GM12878 (cell line): ENCODE measurements around the gene REST. TPM values are rescaled to one million over a fixed set of nuclear protein-coding genes. Genes with fewer than 3 reads are reported as not detected.

ENCODE experiments used
- ATAC-seq: fragments of 200-7000 bp; cut with Tn5 transposase; 3 replicates; pipeline ENCODE4 v1.9.1; 2020; ENCODE audit warnings: mild to moderate bottlenecking, moderate library complexity
- BruUV-seq: library from RNA; stranded (reverse); fragments of 400-500 nt; replicated peaks from 2 replicates; lab custom pipeline; 2021; lab: Mats Ljungman, UMichigan
- CTCF ChIA-PET: fragments of 300-600 bp; sonication (Branson Sonifier 250); formaldehyde crosslinking; extraction: SDS; loops from one replicate; lab custom pipeline; 2021; ENCODE audit warnings: inconsistent platforms; lab: Yijun Ruan, JAX
- POLR2A ChIA-PET: fragments of 350-600 bp; formaldehyde crosslinking; extraction: SDS; loops from one replicate; lab custom pipeline; 2021; ENCODE audit warnings: inconsistent platforms; lab: Charles Lee
- RAD21 ChIA-PET: fragments of 300-600 bp; sonication (Branson Sonifier 250); formaldehyde crosslinking; loops from one replicate; lab custom pipeline; 2023; ENCODE audit warnings: antibody characterized with exemption; ENCODE audit not compliant: unreplicated experiment; lab: Charles Lee
- SMC1A ChIA-PET: fragments of 300-600 bp; sonication (Branson Sonifier 250); formaldehyde crosslinking; loops from one replicate; lab custom pipeline; 2023; ENCODE audit not compliant: unreplicated experiment, uncharacterized antibody; lab: Charles Lee
- DNase-seq: peaks from one replicate; pipeline ENCODE4 v3.0.0-alpha.2; 2011; ENCODE audit warnings: low read depth, low spot score
- FAIRE-seq: peaks from 3 replicates; lab custom pipeline; 2011; peaks lifted over from hg19 to GRCh38; lab: Jason Lieb, UNC
- H2AFZ ChIP-seq: 2 replicates; pipeline ENCODE4 v1.6.0; 2011; ENCODE audit warnings: low read depth, low read length, control low read depth; ENCODE audit not compliant: control insufficient read depth
- H3K27ac ChIP-seq: 2 replicates; pipeline ENCODE4 v1.5.1; 2011; ENCODE audit warnings: control low read depth; ENCODE audit not compliant: control insufficient read depth, insufficient read depth
- H3K27me3 ChIP-seq, 2 experiments: replicated peaks in 1 of 2; 2 replicates each; pipeline versions ENCODE4 v1.6.0 to v1.6.1; 2011; ENCODE audit warnings: low read length in 1 of 2; ENCODE audit not compliant: control insufficient read depth in 2 of 2, insufficient read depth in 2 of 2
- H3K36me3 ChIP-seq, 2 experiments: 2 replicates each; pipeline ENCODE4 v1.5.1; 2011; ENCODE audit warnings: low read length in 1 of 2; ENCODE audit not compliant: control insufficient read depth in 2 of 2, insufficient read depth in 2 of 2
- H3K4me1 ChIP-seq: 2 replicates; pipeline ENCODE4 v1.6.1; 2011; ENCODE audit warnings: mild to moderate bottlenecking, low read length, moderate library complexity, mixed read lengths; ENCODE audit not compliant: control insufficient read depth, insufficient read depth
- H3K4me2 ChIP-seq: 2 replicates; pipeline ENCODE4 v1.6.0; 2011; ENCODE audit warnings: control low read depth; ENCODE audit not compliant: control insufficient read depth, insufficient read depth
- H3K4me3 ChIP-seq: fragments of 200-600 bp; sonication (generic); 2 replicates; pipeline ENCODE4 v1.5.1; 2016
- H3K79me2 ChIP-seq: 2 replicates; pipeline ENCODE4 v1.6.0; 2011; ENCODE audit warnings: low read length; ENCODE audit not compliant: control insufficient read depth, insufficient read depth
- H3K9ac ChIP-seq: 2 replicates; pipeline ENCODE4 v1.8.0; 2011; ENCODE audit warnings: low read length, control low read depth, mixed read lengths; ENCODE audit not compliant: control insufficient read depth, insufficient read depth
- H3K9me3 ChIP-seq: replicated peaks from 3 replicates; pipeline ENCODE4 v1.5.1; 2011; ENCODE audit warnings: mild to moderate bottlenecking, low read length; ENCODE audit not compliant: control insufficient read depth, insufficient read depth
- H4K20me1 ChIP-seq: 2 replicates; pipeline ENCODE4 v1.6.0; 2011; ENCODE audit not compliant: control insufficient read depth, insufficient read depth
- CTCF ChIP-seq, 3 experiments: IDR thresholded peaks in 2 of 3; conservative IDR thresholded peaks in 1 of 3; 2 replicates each; pipeline ENCODE4 v1.5.1; 2011; ENCODE audit warnings: low read depth in 3 of 3, low read length in 3 of 3, mild to moderate bottlenecking in 3 of 3, control low read depth in 2 of 3, moderate library complexity in 2 of 3, inconsistent platforms in 1 of 3, mixed read lengths in 1 of 3; ENCODE audit not compliant: control insufficient read depth in 2 of 3, insufficient read depth in 1 of 3; ENCODE audit errors: extremely low read depth in 1 of 3
- E2F8 ChIP-seq: fragments of 450-650 bp; IDR thresholded peaks from 2 replicates; pipeline ENCODE4 v1.6.1; 2018; ENCODE audit warnings: mild to moderate bottlenecking, low read depth, moderate library complexity; ENCODE audit not compliant: partially characterized antibody
- FOXK2 ChIP-seq: fragments of 450-650 bp; IDR thresholded peaks from 2 replicates; pipeline ENCODE4 v1.6.1; 2017; ENCODE audit warnings: mild to moderate bottlenecking, moderate library complexity
- IRF3 ChIP-seq: fragments of 450-650 bp; IDR thresholded peaks from 2 replicates; pipeline ENCODE4 v1.6.1; 2014; ENCODE audit warnings: mild to moderate bottlenecking
- IRF5 ChIP-seq: fragments of 450-650 bp; IDR thresholded peaks from 2 replicates; pipeline ENCODE4 v1.6.1; 2017; ENCODE audit warnings: borderline replicate concordance
- NFIC ChIP-seq: IDR thresholded peaks from 2 replicates; pipeline ENCODE4 v1.6.1; 2012; ENCODE audit warnings: low read depth, mild to moderate bottlenecking, inconsistent platforms, low read length, moderate library complexity
- NFYB ChIP-seq: IDR thresholded peaks from 2 replicates; pipeline ENCODE4 v1.6.1; 2011; ENCODE audit warnings: low read depth, mild to moderate bottlenecking, low read length, improper control_type of control experiment, moderate library complexity; ENCODE audit not compliant: insufficient read depth
- SMAD5 ChIP-seq: IDR thresholded peaks from 2 replicates; pipeline ENCODE4 v1.6.1; 2016; ENCODE audit warnings: antibody characterized with exemption, low read depth
- TCF3 ChIP-seq: IDR thresholded peaks from 2 replicates; pipeline ENCODE4 v1.6.1; 2012; ENCODE audit warnings: low read depth, mild to moderate bottlenecking, low read length, borderline replicate concordance; ENCODE audit not compliant: insufficient read depth
- ZBTB33 ChIP-seq: fragments of 450-650 bp; IDR thresholded peaks from 2 replicates; pipeline ENCODE4 v1.6.1; 2017; ENCODE audit warnings: mild to moderate bottlenecking
- whole genome bisulfite sequencing: methylation state at CpG from one replicate; pipeline ENCODE4 v1.1.6; 2016; ENCODE audit warnings: low lambda C conversion rate; ENCODE audit not compliant: insufficient replicate concordance, insufficient coverage; ENCODE audit errors: missing lambda C conversion rate; 5-methylcytosine and 5-hydroxymethylcytosine counted together
- in situ Hi-C: fragments of 300-500 bp; cut with MboI; formaldehyde crosslinking; loops from 9 replicates; pipeline ENCODE4 v1.14.3; 2018; ENCODE audit warnings: mixed read lengths
- intact Hi-C: fragments of 100-400 bp; cut with micrococcal nuclease; formaldehyde crosslinking; loops from one replicate; pipeline ENCODE4 v1.14.2; 2022; ENCODE audit not compliant: unreplicated experiment
- polyA plus RNA-seq, 11 experiments: library from polyadenylated mRNA; depleted of rRNA in 4 of 11; unstranded in 6 of 11; stranded (reverse) in 5 of 11; fragments of >200 nt; fragmentation: Nextera tagmentation in 4 of 11; fragmentation: Illumina TruSeq in 1 of 11; extraction: Ambion mirVana in 4 of 11; extraction: Trizol in 1 of 11; gene quantifications; 1 replicate in 1 of 11; 2 replicates in 10 of 11; pipeline versions ENCODE4 v1.2.1 to v1.2.3, GENCODE V29; 2011 to 2016; ENCODE audit warnings: inconsistent platforms in 2 of 11, missing spikeins in 2 of 11, low read depth in 1 of 11
- total RNA-seq, 4 experiments: library from RNA; depleted of rRNA in 3 of 4; stranded (reverse); fragments of >200 nt in 3 of 4; fragmentation: Illumina TruSeq in 1 of 4; extraction: Trizol in 1 of 4; gene quantifications; 2 replicates each; pipeline versions ENCODE4 v1.2.1 to v1.2.3, GENCODE V29; 2013 to 2021

The REST gene
- total and polyA plus RNA-seq, 10 of the 15 experiments (the other 5 are each of a cell fraction or from before 2014, with no cell fraction given): 3.7 to 36.3 (median 20.4) TPM

- CTCF ChIA-PET: no interaction called here
- POLR2A ChIA-PET: interaction anchor here (1.0 to 1.1 kb wide), 2 partner anchors 8 to 12 kb away, joined by 3 to 7 read pairs; no protein-coding TSS in a partner anchor
Observed at GRCh38 chr4:56999751-57000150, 92.1 kb downstream of the REST start.

More at GRCh38 chr4:56999751-57000150, 92.1 kb downstream of the REST start:
- Histone ChIP-seq H3K4me3 (no peak overlapping the region), H3K4me2 (no peak overlapping the region), H3K27me3 (no peaks in the 10 kb centered on the region)
- BruUV-seq: TSS peak; percentile 27
- no peak for DNase-seq
- TF ChIP-seq ZBTB33: no peak
- TF ChIP-seq CTCF (IDR thresholded peaks at IDR 0.05 in 2 of 3, conservative IDR thresholded peaks at IDR 0.05 in 1 of 3; ENCODE audit: control insufficient read depth in 2 of 3, extremely low read depth in 1 of 3, insufficient read depth in 1 of 3, low read depth in 3 of 3, low read length in 3 of 3): no peak
- no peak for TF ChIP-seq TCF3
- no peak for TF ChIP-seq NFYB
- no peak for TF ChIP-seq SMAD5
- no peak for TF ChIP-seq E2F8
- no peak for TF ChIP-seq IRF3
- no peak for TF ChIP-seq NFIC
- no peak for TF ChIP-seq FOXK2
- TF ChIP-seq IRF5: no peak
- TF ChIP-seq, all 136 proteins: peak for 0
- Histone ChIP-seq H3K9ac (no peak overlapping the region), H3K9me3 (no peaks in the 10 kb centered on the region), H4K20me1 (no peaks in the 10 kb centered on the region), H3K79me2 (no peaks in the 10 kb centered on the region), H3K27ac (no peak overlapping the region), H3K36me3 (peaks cover 12 to 18% of the 10 kb centered on the region in 2 experiments), H3K4me1 (no peaks in the 10 kb centered on the region), H2AFZ (no peak overlapping the region)
- in situ Hi-C loops (no loop called here), intact Hi-C loops (no loop called here)
- ATAC-seq: no peak
- FAIRE-seq: no peak
- 95% methylated on average over 1 of the region's 1 CpG for WGBS
- ChIA-PET RAD21 (interaction anchor here (0.6 kb wide), 1 partner anchor 9 kb away, joined by 3 read pairs; no protein-coding TSS in a partner anchor), SMC1A (interaction anchor here (0.6 kb wide), 1 partner anchor 20 kb away, joined by 3 read pairs; no protein-coding TSS in a partner anchor)
